HG02852 (cell line): ENCODE measurements around the gene EPHB1.
"Not testable (repeated sequence)": the region's sequence is repeated elsewhere in the genome, so short reads cannot be mapped to it uniquely, and the experiment has no call there.

Experiments used
- ATAC-seq: cut with Tn5 transposase; IDR thresholded peaks from one replicate; pipeline ENCODE4 v1.9.1; 2021; ENCODE audit warnings: mild to moderate bottlenecking, moderate library complexity; ENCODE audit not compliant: unreplicated experiment

Gene EPHB1

DNA sequence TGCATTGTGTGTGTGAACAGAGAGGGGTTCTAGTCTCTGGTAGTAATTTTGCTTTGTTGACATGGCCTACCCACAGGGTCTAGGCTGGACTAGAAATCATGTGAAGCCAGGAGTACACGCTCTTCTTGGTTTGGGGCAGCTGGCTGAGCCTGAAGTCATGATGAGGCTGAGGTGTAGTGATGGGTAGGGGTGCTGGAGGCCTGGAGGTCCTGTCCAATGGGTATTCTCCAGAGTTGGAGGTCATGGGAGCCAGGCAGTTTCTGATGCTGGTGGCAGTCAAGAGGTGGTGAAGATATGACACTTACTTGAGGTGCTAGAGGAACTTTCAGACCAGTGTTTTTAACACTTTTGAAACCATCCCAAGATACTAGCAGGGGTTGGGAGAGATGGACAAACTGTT, 18.5 kb upstream of the EPHB1 start:
- ATAC-seq = no peak

DNA sequence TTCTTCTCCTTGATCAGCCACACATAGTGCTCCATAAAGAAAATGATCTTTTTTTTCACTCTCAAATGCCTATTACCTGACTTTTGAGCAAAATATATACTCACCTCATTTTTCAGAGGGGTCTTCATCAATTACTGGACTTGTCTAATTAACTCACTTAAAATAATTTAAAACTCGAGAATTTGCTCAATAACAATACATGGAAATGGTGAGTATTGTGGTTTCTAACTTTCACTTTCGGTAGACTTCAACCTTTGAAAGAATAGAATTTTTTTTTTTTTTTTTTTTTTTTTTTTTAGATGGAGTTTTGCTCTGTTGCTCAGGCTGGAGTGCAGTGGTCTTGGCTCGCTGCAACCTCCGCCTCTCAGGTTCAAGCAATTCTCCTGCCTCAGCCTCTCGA, 17.7 kb upstream of the EPHB1 start:
- ATAC-seq = no peak

DNA sequence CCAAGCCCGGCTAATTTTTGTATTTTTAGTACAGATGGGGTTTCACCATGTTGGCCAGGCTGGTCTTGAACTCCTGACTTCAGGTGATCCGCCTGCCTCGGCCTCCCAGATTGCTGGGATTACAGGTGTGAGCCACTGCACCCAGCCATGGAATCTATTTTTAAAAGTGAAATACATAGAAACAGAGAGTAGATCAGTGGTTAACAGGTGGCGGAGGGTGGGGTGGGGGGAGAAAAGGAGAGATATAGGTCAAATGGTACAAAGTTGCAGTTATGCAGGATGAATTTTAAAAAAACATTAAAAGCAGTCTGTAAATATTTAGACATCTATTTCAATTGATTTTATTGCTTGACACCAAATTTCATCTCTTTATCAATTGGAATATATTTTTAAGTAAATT, 6.8 kb upstream of the EPHB1 start:
- ATAC-seq = not testable (repeated sequence)

DNA sequence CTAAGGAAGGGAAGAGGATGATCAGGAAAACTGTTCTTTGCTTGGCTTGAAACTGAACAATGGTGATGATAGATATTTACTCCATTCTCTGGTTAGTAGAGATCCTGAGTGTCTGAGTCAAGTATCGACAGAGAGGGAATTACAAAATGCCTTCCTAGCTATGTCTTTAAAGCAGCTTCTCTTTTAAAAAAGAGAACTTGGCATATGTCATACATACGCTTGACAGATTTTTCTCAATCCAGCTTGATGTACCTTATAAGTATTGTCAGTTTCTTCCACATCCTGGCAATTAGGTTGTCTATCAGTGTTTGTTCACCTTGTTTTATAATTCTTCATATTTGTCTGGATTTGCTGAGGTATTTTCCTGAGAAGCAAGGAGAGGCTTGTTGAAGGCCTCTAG, 5.0 kb upstream of the EPHB1 start:
- ATAC-seq = no peak

DNA sequence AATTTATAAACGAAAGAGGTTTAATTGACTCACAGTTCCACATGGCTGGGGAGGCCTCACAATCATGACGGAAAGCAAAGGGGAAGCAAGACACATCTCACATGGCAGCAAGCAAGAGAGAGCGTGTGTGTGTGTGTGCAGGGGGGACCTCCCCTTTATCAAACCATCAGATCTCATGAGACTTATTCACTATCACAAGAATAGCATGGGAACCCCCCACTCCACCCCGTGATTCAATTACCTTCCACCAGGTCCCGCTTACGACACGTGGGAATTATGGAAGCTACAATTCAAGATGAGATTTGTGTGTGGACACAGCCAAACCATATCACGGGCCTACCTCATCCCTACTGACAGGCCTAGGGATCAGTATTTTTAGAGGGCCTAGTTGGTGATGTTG, 3.1 kb upstream of the EPHB1 start:
- no peak for ATAC-seq

DNA sequence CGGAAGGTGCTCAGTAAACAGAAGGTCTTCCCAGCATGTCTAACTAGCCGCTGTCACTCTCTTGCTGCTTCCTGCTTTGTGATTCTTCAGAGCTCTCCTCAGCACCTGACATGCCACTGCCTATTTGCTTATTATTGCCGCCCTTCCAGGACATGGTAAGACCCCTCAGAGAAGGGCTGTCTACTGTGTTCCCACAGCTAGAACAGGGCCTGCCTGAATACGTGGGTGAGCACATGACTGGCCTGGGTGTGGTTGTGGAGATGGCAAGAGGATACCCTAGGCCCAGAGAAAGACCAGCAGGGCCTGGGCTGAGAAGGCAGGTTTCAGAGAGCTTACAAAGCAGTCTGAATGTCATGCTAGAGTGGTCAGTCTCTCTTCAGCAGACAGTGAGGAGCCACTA, 2.4 kb upstream of the EPHB1 start:
- ATAC-seq = no peak

DNA sequence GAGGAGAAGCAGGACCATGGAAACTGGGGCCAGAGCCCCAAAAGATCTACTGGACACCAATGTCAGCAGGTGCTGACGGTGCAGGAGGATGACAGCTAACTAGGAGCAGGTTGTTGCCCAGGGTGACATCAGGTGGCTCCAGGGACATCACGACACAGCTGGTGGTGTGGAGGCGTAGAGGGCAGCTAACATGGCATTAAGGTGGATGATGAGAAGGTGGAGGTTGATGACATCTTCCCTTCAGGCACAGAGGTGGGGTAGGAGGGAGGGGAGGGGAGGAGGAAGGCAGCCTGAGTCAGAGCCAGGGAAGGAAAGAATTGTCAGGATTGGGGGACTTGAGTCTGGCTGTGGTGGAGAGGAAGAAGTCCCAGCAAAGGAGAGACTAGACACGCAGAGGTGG, 1.5 kb upstream of the EPHB1 start:
- ATAC-seq = no peak

DNA sequence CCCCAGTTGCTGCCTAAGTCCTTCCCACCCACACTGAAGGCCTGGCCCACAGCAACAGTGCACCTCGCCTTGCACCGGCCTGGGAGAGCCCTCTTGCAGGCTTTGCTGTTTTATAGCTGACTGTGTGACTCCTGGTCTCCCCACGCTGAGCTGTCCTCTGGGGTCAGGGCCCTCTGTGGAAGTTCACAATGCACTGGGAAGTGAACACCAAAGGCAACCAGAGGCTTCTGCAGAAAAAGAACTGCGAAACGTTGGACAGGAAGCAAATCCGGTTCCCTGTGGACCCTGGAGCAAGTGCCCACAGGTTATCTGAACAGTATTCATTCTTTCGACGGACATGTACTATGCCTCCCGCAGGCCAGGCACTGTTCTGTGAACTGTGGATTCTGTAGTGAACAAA, 737 bp upstream of the EPHB1 start:
- no peak for ATAC-seq

DNA sequence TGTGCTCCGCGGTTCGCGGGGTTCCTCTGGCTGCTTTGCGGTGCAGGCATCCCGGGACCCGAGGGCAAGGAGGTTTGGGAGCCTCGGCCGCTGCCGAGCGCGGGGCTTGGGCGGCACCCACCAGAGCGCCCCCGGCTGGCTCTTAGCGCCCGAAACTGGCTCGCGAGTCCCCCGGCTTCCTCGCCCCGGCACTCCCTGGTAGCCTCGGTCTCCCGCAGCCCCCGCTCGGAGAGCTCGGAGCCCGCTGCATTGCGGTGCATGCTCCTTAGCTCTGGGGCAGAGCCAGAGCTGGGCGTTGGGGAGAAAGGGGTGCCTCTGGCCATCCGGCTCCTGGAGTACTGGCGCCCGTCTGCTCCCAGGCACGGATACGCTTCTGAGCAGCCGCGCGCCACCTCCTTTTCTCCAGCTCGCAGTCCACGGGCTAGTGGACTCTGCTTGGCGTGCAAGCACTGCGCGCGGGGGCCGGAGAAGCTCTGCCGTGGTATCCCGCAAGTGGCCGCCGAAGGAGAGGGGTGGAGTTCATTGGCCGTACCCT, 753 bp downstream of the EPHB1 start:
- ATAC-seq = peak; percentile 9

DNA sequence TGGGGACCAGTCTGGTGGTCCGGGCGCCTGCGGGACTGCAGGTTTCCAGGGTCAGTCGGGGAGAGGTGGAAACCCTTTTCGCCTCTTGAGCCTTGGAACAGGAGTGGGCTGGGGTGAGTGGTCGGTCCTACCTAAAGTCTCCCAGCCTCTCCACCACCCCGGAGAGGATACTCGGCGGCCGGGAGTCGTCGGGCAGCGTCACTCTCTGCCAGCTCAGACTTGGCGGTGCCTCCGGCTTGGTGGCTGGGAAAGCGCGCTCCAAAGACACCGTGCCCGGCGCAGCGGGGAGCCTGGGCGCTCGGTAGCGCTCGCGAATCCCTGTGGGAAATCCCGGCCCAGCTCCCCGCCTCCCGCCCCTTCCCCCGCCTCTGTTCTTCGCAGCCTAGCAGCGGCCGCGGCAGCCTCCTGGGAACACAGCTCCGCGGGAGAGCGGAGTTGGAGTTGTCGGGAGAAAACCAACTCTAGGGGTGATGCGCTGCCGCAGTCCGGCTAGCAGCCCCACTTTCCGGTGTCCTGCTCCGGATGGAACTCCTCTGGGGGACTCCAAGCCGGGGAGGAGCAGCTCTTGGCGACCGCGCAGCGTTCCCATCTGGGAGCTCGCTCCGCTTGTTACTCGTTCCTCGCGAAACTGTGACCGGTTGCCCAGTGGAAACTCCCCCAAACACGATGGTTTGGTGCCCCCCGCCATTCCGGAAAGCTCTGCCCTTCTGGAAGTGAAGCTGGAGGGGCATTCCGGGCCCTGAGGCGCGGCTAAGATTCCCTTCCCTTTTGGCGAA, 1.4 kb downstream of the EPHB1 start:
- no peak for ATAC-seq

DNA sequence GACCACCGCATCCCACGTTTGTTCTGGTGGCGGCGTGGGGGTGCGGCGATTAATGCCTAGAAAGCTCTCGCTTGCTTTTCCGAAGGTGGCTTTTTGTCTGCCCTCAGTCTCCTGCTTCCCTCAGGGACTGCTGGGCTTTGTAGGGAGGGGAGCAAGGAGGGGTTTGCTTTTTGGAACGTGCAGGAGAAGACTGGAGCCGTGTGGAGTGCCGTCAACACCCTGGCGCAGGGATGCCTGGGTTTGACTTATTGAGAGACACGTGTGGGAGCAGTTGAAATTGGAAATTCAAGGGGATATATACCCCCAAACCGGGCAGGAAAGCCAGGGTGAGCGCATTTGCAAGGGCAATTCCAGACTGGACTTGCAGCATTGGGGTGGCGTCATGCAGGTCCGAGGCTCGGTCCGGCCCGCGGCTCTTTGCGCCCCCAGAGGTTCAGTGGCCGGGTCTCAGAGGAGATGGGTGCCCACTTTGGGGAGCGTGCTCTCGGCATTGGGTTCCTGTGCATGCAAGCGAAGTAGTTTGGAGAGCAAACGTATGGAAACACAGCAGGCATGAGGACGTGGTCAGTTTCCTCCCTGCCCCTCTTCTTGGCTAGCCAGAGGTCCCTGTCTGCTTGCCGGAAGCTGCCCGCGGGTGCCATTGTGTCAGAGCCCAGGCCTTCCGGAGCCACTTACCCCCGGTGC, 2.1 kb downstream of the EPHB1 start:
- ATAC-seq = no peak

DNA sequence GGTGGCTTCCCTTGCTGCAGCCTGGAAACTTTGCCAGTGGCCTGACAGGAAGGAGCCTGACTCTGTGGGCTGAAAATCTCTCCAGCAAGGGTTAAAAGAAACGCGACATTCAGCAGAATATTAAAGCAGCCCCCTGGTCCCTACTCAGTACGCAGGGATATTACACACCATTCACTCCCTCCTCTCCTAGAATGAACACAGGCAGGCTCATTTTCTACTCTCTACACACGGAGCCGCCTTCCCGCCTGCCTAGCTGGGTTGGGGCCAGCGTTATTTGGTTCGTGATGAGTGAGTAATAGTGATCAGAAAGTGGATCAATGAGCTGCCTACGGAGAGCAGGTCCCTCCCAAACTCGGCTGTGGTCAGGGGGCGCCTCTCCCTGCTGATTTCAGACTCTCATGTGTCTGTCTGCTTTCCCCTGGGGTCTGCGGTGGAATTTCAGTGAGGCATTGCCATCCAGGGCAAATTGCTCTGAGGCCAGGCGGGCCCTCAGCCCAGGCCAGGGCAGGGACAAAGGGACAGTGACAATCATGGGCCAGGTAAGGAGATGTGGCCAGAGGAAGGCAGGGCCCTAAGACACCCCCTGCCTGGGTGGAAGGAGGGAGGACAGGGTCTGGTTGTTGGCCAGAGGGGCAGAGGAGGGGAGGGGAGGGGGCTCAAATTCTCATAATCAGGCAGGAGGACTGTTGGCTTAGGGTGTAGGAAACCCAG, 2.8 kb downstream of the EPHB1 start:
- no peak for ATAC-seq

DNA sequence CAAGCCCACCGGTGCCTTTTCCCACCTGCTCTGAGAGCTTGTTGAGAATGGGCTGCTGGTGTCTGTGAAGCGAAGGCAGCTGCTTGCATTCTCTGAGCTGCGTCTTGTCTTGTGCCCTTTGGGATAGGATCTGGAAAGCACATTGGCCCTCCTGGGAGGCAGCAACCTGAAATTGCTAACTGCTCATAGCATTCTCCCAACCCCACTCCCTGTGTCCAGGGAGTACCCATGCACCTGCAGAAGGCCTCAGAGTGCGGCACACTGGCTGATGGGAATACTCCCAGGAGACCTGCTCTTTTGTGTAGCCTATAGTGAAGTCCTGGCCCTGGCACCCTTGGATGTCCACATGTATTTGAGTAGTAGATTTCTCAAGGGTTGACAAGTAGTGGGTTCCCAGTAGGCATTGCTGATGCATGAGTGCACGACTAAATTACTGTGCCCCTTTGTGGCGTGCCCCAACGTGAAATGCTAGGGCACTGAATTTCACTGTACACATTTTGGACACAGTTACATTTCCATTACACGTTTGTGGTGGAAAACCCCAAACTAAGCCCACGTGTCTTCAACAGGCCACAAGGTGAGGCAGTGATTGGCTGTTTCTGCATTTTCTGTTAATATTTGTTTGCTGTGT, 3.7 kb downstream of the EPHB1 start:
- ATAC-seq = no peak

DNA sequence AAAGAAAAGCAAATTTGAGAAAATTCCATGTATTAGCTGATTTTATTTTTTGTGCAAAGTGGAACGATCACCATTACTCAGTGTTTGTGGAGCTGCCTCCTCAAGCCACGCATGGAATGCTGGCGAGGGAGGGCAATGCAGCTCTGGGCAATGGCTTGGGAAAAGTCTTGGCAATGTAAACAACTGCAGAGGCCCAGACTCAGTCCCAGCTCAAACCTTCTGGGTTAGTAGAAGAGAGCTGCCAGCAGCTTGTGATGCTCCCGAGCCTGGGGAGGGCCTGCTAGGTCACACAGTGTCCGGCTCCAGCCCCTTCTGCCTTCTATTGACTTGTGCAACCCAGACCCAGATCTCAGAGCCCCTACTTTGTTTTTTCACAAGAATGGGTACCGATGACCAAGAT, 4.3 kb downstream of the EPHB1 start:
- ATAC-seq = no peak

DNA sequence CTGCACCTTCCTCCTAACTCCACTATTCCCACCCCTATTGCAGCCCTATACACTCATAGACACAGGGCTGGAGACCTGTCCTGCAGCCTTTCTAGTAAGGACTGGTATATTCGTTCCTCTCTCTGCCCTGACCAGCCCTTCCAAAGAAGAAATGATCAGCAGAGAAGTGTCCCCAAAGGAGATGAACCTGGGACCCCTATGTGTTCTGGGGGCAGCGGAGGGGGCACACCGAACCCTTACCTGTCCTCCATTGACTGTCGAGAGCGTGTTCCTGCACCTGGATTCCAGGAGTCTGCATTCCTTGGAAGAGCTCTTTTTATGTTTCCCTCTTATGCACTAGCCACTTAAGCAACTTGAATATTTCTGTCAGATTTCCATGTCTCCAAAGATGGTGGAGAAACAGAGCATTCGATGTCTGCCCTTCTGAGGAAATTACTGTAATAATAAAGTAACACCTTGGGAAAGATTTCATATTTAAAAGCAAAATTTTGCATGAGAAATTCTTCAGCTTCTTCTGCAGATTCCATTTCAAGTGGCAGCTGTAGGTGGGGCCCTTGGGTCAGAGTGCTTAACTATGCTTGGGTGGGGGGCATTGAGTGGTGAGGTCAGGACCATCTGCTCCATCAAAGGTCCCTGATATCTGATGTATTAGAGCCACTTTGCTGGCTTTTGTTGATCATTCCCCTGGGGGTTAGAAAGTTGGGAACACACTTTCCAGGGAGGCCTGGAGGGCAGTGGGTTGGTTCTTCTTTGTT, 6.3 kb downstream of the EPHB1 start:
- ATAC-seq = no peak

DNA sequence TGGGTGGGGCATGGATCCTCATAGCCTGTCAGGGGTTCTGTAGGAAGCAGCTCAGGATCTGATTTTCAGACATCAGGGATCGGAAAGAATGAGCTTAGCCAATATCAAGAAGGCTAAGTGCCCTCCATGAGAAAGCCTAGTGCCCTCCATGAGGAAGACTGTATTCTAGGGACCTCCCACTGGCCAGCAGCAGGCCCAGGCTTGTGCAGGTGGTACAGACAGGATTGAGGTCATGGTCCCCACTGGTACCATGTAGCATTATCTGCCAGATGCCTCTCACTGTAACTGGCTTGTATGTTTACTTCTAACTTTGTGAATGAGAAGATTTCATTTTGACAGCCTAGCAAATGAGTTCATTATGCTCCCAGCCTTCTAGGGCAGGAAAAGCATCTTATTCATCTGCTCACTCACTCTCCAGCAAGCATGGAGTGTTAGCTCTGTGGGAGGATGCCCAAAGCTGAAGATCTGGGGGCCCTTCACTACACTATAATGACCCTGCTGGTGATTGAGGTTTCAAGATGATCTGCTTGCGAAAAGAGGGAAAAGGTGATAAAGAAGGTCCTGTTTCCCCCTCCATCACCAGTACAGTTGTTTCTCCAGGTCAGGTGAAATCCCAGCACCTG, 7.5 kb downstream of the EPHB1 start:
- peak; percentile 25 for ATAC-seq

DNA sequence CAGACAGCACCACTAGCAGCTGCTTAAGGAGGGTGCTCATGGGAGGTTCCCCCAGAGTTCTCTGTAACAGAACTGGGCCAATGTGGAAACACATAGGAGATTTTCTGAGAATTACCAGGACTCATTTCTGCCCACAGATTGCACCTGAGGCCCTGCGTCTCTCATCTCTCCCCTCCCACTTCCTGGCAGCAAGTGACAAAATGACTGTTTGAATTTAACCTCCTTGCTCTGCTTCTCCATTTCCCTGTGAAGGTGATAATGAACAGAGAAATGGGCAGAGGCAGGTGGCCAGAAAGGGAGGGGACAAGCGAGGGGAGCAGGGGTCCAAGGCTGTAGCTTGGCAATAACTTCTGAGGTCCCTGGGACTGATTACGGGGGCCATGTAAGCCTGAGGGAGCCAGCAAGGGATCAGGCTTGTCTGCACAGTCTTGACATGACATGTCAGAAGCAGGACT, 8.0 kb downstream of the EPHB1 start:
- peak; percentile 78 for ATAC-seq

DNA sequence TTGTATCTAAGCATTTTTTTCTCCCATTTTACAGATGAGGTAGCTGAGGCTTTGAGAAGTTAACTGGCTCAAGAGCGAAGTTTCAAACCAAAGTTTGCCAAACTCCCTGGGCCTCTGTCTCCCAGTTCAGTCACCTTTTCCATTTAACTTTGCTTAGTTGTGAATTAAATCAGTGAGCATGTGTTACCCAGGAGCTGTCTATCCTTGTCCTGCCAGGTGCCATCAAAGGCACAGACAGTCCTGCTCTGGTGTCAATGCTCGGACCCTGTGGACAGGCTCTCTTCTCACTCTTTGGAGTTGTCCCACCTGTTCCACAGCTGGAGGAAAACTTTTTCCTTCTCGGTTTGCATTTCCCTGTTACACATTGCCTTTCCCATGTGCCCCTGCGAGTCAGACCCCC, 8.6 kb downstream of the EPHB1 start:
- no peak for ATAC-seq

DNA sequence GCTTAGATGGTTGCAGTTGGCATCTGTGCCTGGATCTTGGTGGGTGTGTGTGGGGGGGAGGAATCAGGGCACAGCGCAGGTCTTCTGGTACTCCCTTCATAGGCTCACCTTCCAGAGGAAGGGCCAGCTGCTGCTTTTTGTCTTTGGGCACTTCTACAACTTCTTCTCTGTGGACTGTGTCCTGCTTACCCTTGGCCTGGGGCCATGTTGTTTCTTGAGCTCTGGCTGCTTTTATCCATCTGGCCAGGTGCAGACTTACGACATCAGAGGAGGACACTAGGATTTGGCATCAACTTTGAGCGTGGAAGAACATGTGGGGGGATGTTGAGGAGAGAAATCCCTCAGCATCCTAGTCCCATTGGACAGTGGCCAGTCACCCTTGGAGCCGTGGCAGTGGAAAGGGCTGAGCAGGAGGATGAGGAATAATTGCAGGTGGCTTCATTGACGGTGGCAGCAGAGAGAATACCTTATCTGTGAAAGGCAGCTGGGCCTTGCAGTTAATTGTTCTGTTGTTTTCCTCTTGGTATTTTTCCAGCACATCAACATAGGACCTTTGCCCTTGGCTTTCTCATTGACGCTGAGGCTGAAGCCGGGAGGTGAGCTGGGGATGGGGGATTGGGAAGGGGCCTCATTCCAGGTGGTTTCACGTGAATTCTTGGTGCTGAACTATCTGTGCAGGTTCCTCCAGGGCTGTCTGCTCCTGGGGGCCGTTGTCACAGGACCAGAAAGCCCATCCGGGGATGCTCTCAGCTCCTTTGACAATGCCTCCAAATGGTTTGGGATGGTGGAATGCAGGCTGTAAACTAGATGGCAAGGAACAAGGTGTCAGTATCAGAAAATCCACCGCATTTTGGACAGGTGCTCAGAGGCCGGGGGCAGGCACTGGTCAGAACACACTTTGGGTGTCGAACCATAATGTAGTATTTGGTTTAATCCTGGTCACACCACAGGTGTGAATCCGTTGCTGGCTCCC, 9.7 kb downstream of the EPHB1 start:
- no peak for ATAC-seq
